NCI-H1092 treated with DMSO at 0.1 percent for 48 hours (cell line): Measurements from ENCODE around the gene DNAH3.
"Not testable (repeated sequence)": the region's sequence is repeated elsewhere in the genome, so short reads cannot be mapped to it uniquely, and the experiment has no call there.

ENCODE experiments used
- DNase-seq: peaks from one replicate; lab custom pipeline; 2025; lab: John Stamatoyannopoulos, UW

DNAH3 gene, protein sequence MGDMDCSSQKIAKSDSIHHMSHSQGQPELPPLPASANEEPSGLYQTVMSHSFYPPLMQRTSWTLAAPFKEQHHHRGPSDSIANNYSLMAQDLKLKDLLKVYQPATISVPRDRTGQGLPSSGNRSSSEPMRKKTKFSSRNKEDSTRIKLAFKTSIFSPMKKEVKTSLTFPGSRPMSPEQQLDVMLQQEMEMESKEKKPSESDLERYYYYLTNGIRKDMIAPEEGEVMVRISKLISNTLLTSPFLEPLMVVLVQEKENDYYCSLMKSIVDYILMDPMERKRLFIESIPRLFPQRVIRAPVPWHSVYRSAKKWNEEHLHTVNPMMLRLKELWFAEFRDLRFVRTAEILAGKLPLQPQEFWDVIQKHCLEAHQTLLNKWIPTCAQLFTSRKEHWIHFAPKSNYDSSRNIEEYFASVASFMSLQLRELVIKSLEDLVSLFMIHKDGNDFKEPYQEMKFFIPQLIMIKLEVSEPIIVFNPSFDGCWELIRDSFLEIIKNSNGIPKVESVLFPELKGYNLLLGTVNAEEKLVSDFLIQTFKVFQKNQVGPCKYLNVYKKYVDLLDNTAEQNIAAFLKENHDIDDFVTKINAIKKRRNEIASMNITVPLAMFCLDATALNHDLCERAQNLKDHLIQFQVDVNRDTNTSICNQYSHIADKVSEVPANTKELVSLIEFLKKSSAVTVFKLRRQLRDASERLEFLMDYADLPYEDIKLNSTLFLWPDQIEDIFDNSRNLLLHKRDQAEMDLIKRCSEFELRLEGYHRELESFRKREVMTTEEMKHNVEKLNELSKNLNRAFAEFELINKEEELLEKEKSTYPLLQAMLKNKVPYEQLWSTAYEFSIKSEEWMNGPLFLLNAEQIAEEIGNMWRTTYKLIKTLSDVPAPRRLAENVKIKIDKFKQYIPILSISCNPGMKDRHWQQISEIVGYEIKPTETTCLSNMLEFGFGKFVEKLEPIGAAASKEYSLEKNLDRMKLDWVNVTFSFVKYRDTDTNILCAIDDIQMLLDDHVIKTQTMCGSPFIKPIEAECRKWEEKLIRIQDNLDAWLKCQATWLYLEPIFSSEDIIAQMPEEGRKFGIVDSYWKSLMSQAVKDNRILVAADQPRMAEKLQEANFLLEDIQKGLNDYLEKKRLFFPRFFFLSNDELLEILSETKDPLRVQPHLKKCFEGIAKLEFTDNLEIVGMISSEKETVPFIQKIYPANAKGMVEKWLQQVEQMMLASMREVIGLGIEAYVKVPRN (N-terminal part only)

GRCh38 chr16:21150375-21151001, at the start of gene DNAH3:
Gene DNAH3, minus strand, starts transcription at chr16:21150846. Its CDS starts 527 bp downstream, at chr16:21150319.
- peak; percentile 49 for DNase-seq

GRCh38 chr16:21199607-21200218, 49.1 kb upstream of the DNAH3 start:
- DNase-seq, result no peak

DNA sequence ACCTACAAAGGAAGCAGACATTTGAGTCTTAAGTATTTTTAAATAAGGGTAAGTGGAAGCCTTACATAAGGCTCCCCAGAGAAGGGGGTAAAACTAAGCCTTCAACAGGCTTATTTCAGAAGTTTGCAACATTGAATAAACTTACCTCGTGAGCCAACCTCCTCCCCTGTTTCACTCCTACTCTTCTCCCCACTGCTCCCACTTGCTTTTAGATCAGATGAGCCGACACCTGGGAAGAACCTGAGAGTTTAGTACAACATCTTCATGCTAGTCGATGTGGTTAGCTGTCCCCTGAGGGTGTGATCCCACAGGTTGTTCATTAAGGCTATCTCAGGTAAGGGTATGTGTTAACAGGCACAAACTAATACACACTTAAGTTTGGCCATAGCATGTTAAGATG, 47.0 kb upstream of the DNAH3 start:
- no peak for DNase-seq

- no peak for DNase-seq
Observed at GRCh38 chr16:21197112-21197511, 46.5 kb upstream of the DNAH3 start.

GRCh38 chr16:21195330-21195729, 44.7 kb upstream of the DNAH3 start:
- not testable (repeated sequence) for DNase-seq

- DNase-seq, result peak; percentile 5
Observed at GRCh38 chr16:21194771-21195301, 44.2 kb upstream of the DNAH3 start.

- no peak for DNase-seq
Observed at GRCh38 chr16:21192991-21193390, 42.3 kb upstream of the DNAH3 start.

GRCh38 chr16:21190599-21190998, 40.0 kb upstream of the DNAH3 start:
- no peak for DNase-seq

DNA sequence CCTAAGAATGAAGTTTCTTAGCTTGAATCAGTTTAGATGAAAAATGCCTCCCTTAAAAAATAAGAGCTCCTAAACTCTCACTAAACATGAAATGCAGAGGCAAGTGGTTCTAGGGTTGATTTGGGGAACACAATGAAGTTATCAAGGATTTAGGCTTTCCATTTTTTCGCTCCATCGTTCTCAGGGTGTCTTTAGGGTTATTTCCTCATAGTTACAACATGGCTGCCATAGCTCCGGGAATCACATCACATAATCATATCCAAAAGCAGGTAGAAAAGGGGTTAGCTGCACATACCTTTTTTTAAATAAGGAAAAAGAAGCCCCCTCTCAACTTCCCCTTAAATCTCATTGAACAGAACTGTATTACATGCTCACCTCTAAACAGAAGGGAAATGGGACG, 39.4 kb upstream of the DNAH3 start:
- DNase-seq, result no peak

DNA sequence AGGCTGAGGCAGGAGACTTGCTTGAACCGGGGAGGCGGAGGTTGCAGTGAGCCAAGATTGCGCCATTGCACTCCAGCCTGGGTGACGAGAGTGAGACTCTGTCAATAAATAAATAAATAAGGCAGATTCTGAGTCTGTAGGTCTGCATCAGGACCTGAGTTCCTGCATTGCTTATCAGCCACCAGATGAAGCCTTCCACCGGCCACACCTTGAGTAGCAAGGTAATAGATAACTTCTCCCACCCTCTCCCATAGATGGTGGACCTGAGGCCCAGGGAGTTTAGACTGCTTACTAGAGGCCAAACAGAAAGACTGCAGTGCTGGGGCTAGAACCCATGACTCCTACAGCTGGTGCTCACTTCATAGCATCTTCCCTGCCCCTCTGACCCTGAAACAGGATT, 38.7 kb upstream of the DNAH3 start:
- no peak for DNase-seq

- DNase-seq, result no peak
Observed at GRCh38 chr16:21186326-21186691, 35.7 kb upstream of the DNAH3 start.

DNA sequence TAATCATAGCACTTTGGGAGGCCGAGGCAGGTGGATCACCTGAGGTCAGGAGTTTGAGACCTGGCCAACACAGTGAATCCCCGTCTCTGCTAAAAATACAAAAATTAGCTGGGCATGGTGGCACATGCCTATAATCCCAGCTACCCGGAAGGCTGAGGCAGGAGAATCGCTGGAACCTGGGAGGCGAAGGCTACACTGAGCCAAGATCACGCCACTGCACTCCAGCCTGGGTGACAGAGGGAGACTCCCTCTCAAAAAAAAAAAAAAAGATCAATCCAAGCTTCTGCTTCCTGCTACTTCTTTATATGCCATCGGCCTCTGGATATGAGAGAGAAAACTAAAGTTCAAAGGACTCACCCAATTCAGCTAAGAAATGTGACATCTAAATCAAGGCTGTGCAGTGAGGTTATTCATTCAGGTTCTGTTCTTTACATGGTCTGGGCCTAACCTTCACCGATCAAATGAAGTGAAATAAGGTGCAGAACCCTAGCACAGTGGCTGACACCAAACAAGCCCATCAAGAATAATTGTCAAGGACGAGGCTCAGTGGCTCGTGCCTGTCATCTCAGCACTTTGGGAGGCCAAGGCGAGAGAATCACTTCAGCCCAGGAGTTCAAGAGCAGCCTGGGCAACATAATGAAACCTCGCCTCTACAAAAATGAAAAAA, 35.1 kb upstream of the DNAH3 start:
- no peak for DNase-seq

DNA sequence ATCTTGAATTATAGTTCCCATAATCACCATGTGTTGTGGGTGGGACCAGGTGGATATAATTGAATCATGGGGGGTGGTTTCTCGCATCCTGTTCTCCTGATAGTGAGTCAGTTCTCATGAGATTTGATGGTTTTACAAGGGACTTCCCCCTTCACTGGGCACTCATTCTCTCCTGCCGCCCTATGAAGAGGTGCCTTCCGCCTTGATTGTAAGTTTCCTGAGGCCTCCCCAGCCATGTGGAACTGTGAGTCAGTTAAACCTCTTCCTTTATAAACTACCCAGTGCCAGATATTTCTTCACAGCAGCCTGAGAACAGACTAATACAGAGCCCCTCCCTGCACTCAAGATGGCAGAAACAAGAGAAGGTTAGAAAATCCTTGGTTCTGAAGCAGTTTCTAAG, 34.2 kb upstream of the DNAH3 start:
- no peak for DNase-seq

DNA sequence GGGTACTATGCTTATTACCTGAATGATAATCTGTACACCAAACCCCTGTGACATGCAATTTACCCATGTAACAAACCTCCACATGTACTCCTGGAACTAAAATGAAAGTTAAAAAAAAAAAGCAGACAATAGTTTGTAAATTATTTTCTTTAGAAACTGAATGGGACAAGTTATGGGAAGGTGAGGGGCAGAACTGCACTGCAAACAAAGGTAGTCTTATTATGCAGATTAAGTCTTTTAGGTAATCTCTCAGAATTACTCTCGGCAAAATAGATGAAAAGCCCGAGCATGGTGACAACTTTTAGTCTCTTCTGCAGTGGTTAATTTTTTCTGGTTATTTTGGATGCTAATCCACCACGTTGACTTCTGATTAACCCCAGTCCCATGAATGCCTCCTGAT, 33.3 kb upstream of the DNAH3 start:
- DNase-seq, result no peak

GRCh38 chr16:21179983-21180365, 29.3 kb upstream of the DNAH3 start:
- DNase-seq, result no peak

- no peak for DNase-seq
Observed at GRCh38 chr16:21179126-21179982, 28.7 kb upstream of the DNAH3 start.

- DNase-seq, result no peak
Observed at GRCh38 chr16:21175397-21175796, 24.8 kb upstream of the DNAH3 start.

DNA sequence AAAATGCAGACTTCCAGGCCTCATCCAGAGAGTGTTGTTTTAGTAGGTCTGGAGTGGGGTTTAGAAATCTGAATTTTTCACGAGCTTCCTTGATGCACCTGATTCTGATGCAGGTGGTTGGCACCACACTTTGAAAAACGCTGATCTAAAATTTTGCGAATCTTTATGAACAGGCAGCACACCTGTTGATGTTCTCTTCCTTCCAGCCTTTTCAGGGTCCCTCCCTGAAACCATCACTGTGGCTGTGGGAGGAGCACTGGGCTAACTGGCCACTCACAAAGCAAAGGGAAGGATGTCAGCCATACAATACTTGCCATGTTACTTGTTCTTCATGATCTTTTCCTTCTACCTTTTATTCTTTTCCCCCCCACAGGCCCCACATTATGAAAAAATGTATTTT, 22.0 kb upstream of the DNAH3 start:
- no peak for DNase-seq

DNA sequence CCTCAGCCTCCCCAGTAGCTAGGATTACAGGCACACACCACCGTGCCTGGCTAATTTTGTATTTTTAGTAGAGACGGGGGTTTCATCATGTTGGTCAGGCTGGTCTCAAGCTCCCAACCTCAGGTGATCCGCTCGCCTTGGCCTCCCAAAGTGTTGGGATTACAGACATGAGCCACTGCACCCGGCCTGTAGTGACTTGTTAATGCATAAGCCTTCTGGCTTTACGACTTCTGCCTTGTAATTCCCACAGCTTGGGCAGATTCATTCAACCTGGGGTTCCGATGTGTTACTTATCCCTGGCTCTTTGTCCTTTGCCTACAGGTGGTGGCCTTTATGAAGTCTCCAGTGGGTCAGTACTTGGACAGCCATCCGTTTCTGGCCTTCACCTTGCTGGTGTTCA, 19.5 kb upstream of the DNAH3 start:
- DNase-seq, result not testable (repeated sequence)
